ENCODE data around the gene GSTA3.
"Not testable (repeated sequence)": the region's sequence is repeated elsewhere in the genome, so short reads cannot be mapped to it uniquely, and the experiment has no call there.

The GSTA3 gene

DNA sequence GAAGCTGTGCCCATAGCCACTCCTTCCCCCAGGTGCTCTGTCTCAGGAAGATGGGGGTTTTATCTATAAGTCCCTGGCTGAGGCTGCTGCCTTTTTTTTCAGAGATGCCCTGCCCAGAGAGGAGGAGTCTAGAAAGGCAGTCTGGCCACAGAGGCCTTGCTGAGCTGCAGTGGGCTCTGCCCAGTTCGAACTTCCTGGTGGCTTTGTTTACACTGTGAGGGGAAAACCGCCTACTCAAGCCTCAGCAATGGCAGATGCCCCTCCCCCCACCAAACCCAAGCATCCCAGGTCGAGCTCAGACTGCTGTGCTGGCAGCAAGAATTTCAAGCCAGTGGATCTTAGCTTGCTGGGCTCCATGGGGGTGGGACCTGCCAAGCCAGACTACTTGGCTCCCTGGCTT, 53.4 kb downstream of the GSTA3 start:
- not testable (repeated sequence) for DNase-seq

DNA sequence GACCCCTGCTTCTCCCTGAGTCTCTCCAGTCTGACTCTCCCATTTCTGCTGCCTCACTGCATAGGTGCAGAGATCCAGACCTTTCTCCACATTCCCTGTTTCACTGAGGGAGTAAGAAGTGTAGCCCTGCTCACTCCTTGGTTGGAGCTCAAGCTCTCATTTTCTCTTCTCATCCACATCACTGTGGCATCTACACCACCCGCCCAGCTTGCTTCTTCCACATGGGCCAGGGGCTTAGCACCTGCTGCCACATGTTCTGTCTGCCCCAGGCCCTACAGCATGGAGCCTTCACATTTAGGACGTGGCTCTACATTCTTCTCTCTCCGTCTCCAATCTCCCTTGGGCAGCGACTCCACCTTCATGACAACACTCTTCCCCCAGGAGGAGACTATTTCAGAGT, 60.4 kb downstream of the GSTA3 start:
- DNase-seq: no peak
